CD8-positive, alpha-beta memory T cell (primary cell): Measurements from ENCODE around the gene OR2V2. TPM values are rescaled to one million over a fixed set of nuclear protein-coding genes. Genes with fewer than 3 reads are reported as not detected.

Source experiments
- CTCF ChIA-PET: fragments of 350-600 bp; sonication (Branson Sonifier 250); formaldehyde crosslinking; loops from one replicate; lab custom pipeline; 2021; ENCODE audit warnings: antibody characterized with exemption; lab: Charles Lee
- POLR2A ChIA-PET: fragments of 350-600 bp; sonication (Branson Sonifier 250); formaldehyde crosslinking; loops from one replicate; lab custom pipeline; 2021; ENCODE audit warnings: antibody characterized with exemption; lab: Charles Lee
- DNase-seq, 5 donors: peaks; one replicate each; pipeline versions ENCODE4 v3.0.0 to v3.0.0-alpha.2; 2020 to 2022; ENCODE audit warnings: mixed read lengths in 1 of 5
- H3K27ac ChIP-seq: one replicate; pipeline ENCODE4 v1.7.0; 2013; ENCODE audit warnings: low read depth, mild to moderate bottlenecking, low read length, moderate library complexity
- H3K27me3 ChIP-seq: 2 replicates; pipeline ENCODE4 v1.7.0; 2013; ENCODE audit warnings: low read length, mild to moderate bottlenecking; ENCODE audit not compliant: insufficient read depth, poor library complexity, severe bottlenecking
- H3K36me3 ChIP-seq: 2 replicates; pipeline ENCODE4 v1.7.0; 2013; ENCODE audit warnings: mild to moderate bottlenecking, low read length, moderate library complexity; ENCODE audit not compliant: insufficient read depth
- H3K4me1 ChIP-seq: 2 replicates; pipeline ENCODE4 v1.7.0; 2013; ENCODE audit warnings: mild to moderate bottlenecking, low read length, moderate library complexity; ENCODE audit not compliant: insufficient read depth
- H3K4me3 ChIP-seq: 2 replicates; pipeline ENCODE4 v1.7.0; 2013; ENCODE audit warnings: mild to moderate bottlenecking, low read length
- H3K9me3 ChIP-seq: 2 replicates; pipeline ENCODE4 v1.7.0; 2013; ENCODE audit warnings: mild to moderate bottlenecking, low read length
- H3K27ac Mint-ChIP-seq, 8 donors: one replicate each; pipeline ENCODE4 v1.8.0; 2020 to 2021; ENCODE audit warnings: mixed read lengths in 8 of 8, mild to moderate bottlenecking in 6 of 8, inconsistent platforms in 3 of 8, moderate library complexity in 3 of 8
- H3K27me3 Mint-ChIP-seq, 2 donors: one replicate each; pipeline ENCODE4 v1.8.0; 2020 to 2021; ENCODE audit warnings: mixed read lengths in 2 of 2, mild to moderate bottlenecking in 1 of 2, moderate library complexity in 1 of 2
- H3K36me3 Mint-ChIP-seq, 3 donors: one replicate each; pipeline ENCODE4 v1.8.0; 2020 to 2021; ENCODE audit warnings: mixed read lengths in 3 of 3, inconsistent platforms in 1 of 3, mild to moderate bottlenecking in 1 of 3
- H3K4me1 Mint-ChIP-seq, 3 donors: one replicate each; pipeline ENCODE4 v1.8.0; 2020 to 2021; ENCODE audit warnings: mixed read lengths in 3 of 3, inconsistent platforms in 1 of 3, mild to moderate bottlenecking in 1 of 3
- H3K4me3 Mint-ChIP-seq, 7 donors: one replicate each; pipeline ENCODE4 v1.8.0; 2020 to 2021; ENCODE audit warnings: mixed read lengths in 7 of 7, mild to moderate bottlenecking in 6 of 7, moderate library complexity in 4 of 7, inconsistent platforms in 2 of 7
- H3K9me3 Mint-ChIP-seq, 5 donors: one replicate each; pipeline ENCODE4 v1.8.0; 2020 to 2022; ENCODE audit warnings: mixed read lengths in 5 of 5, mild to moderate bottlenecking in 3 of 5, moderate library complexity in 2 of 5, inconsistent platforms in 1 of 5
- polyA plus RNA-seq: library from polyadenylated mRNA; unstranded; fragments of 300-500 nt; fragmentation: Illumina TruSeq; gene quantifications from one replicate; pipeline ENCODE4 v1.2.3, GENCODE V29; 2021
- total RNA-seq, 2 experiments: library from RNA; stranded (reverse); gene quantifications; one replicate each; pipeline ENCODE4 v1.2.3, GENCODE V29; 2021

Gene OR2V2
- total and polyA plus RNA-seq, 3 experiments from 2014 or later: not detected

DNA sequence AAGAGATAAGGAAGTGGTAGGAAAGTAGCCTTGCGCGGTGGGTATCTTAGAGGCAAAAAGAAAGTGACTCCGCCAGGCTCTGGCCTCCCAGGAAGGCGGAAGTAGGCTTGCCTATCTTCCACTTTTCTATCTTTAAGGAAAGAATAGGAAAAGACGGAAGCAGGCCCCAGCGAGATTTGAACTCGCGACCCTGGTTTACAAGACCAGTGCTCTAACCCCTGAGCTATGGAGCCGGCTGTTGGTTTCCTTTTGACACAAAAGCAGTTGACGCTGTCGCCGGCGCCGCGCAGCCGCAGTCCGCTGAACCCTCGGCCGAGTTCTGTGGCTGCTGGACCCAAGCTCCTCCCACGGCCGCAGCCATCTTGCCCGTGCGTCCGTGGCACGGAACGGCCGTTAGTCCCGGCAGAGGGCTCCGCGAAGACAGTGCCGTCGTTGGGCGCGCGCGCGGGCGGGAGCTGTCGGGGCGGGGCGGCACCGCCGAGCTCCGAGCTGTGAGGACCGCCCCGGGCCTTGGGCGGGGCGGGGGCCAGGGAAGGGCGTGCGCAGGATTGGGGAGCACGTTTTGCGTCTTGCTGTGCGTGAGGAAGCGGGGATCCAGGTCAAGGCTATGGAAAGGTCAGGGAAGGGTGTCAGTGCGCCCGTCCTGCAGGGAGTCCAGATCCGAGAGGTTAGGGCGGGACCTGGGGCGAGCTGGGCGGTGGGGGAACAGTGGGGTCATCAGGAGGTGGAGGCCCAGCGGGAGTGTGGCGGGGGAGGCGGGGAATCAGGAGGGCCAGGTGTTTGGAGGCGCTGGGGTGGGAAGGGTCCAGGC, 44.3 kb downstream of the OR2V2 start:
- CTCF ChIA-PET: interaction anchor here (0.9 to 11.3 kb wide), 11 partner anchors 16 to 90 kb away, joined by 3 to 164 read pairs (median 7); partner anchors contain the start of genes RACK1, TRIM41, TRIM52 and TRIM7
- peaks cover 0 to 18% (median 12%) of the 10 kb centered on the region in 5 donors for H3K9me3 Mint-ChIP-seq
- peaks cover 27 to 47% (median 35%) of the 10 kb centered on the region in 3 donors for H3K4me1 Mint-ChIP-seq
- Histone ChIP-seq H3K9me3 (no peaks in the 10 kb centered on the region), H3K36me3 (no peaks in the 10 kb centered on the region), H3K27ac (peak overlapping the region; percentile 83), H3K4me3 (peak overlapping the region; percentile 100), H3K4me1 (peaks cover 6% of the 10 kb centered on the region), H3K27me3 (no peaks in the 10 kb centered on the region)
- peaks cover 0 to 34% (median 0%) of the 10 kb centered on the region in 3 donors for H3K36me3 Mint-ChIP-seq
- H3K4me3 Mint-ChIP-seq: peak overlapping the region; percentile 94 to 100 (median 97)
- H3K27ac Mint-ChIP-seq: peak overlapping the region; percentile 93 to 100 (median 97)
- POLR2A ChIA-PET: interaction anchor here (0.6 to 6.3 kb wide), 12 partner anchors 9 to 381 kb away, joined by 3 to 168 read pairs (median 4); partner anchors contain the start of genes TRIM41, TRIM52 and TRIM7
- DNase-seq: peak; percentile 90 to 97 (median 95)
- peaks cover 0 to 36% of the 10 kb centered on the region in 2 donors for H3K27me3 Mint-ChIP-seq

DNA sequence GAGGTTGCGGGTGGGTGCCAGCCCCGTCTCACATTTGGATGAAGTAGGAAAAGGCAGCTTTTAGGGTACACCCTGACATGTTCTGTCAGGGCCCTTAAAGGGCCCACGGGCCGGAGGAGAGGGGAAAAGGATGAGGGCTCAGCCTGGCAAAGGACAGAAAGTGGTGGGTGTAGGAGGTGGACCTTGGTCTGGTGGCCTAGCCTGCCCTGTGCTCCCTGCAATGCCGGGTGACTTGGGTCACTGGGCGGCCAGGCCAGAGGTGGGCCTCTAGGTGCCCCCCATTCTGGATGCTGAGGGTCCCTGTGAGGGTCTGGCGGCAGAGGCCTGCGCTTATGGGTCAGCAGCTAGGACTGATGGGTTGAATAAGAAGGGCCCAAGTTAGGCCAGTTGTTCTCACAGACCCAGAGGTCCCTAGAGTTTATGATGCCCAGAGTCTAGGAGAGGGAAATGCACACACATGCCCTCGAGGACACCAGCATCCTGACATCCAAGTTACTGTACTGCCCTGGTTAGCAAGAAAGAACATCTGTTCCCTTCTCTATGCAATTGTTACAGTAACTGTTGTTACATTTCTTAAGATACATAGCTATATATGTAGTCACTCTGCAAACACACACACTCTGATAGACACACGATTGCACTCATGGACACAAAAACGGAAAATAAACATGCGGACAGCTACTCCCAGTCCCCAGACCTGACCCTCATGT, 45.1 kb downstream of the OR2V2 start:
- Histone ChIP-seq H3K9me3 (no peaks in the 10 kb centered on the region), H3K4me1 (peaks cover 6% of the 10 kb centered on the region), H3K27ac (peak overlapping the region; percentile 83), H3K4me3 (peak overlapping the region; percentile 100), H3K36me3 (no peaks in the 10 kb centered on the region), H3K27me3 (no peaks in the 10 kb centered on the region)
- peaks cover 25 to 43% (median 30%) of the 10 kb centered on the region in 3 donors for H3K4me1 Mint-ChIP-seq
- peak overlapping the region; percentile 94 to 100 (median 97) for H3K4me3 Mint-ChIP-seq
- no peak for DNase-seq
- peaks cover 0 to 18% (median 12%) of the 10 kb centered on the region in 5 donors for H3K9me3 Mint-ChIP-seq
- peaks cover 0 to 36% of the 10 kb centered on the region in 2 donors for H3K27me3 Mint-ChIP-seq
- H3K27ac Mint-ChIP-seq: peak overlapping the region; percentile 83 to 100 (median 97)
- ChIA-PET CTCF (interaction anchor here (1.1 to 11.3 kb wide), 10 partner anchors 9 to 71 kb away, joined by 3 to 164 read pairs (median 7); partner anchors contain the start of genes RACK1, TRIM41, TRIM52 and TRIM7), POLR2A (interaction anchor here (0.8 to 6.3 kb wide), 10 partner anchors 10 to 382 kb away, joined by 3 to 168 read pairs (median 4); partner anchors contain the start of genes TRIM41, TRIM52 and TRIM7)
- H3K36me3 Mint-ChIP-seq: peaks cover 0 to 34% (median 0%) of the 10 kb centered on the region in 3 donors

DNA sequence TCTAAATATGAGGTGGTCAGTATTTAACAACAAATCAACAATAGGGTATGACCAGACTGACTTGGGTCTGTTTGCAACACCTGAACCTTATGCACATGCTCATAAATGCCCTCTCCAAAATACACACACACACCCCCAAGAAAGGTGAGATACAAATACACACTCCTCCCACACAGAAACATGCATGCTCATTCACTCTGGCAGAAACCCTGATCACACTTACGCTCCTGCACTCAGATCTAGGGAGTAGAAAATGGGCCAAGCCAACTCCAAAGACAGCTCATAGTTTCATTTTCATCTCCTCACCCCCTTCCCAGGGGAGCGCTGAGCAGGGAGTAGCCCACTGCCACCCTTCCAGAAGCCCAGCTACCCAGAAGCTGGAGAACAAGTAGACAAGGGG, 46.3 kb downstream of the OR2V2 start:
- ChIA-PET POLR2A (interaction anchor here (0.5 to 6.3 kb wide), 2 partner anchors 12 to 69 kb away, joined by 4 to 168 read pairs; partner anchors contain the start of gene TRIM7), CTCF (interaction anchor here (1.6 to 11.3 kb wide), 2 partner anchors 14 to 22 kb away, joined by 4 to 164 read pairs; partner anchors contain the start of gene TRIM7)
- DNase-seq: no peak
- H3K4me1 Mint-ChIP-seq: peaks cover 18 to 33% (median 18%) of the 10 kb centered on the region in 3 donors
- no peaks in the 10 kb centered on the region for H3K27me3 ChIP-seq
- H3K36me3 Mint-ChIP-seq: peaks cover 0 to 30% (median 0%) of the 10 kb centered on the region in 3 donors
- H3K4me3 Mint-ChIP-seq: peak overlapping the region in 4 of 7 donors; percentile 41 to 100 (median 63)
- no peak overlapping the region for H3K4me3 ChIP-seq
- H3K4me1 ChIP-seq: peaks cover 6% of the 10 kb centered on the region
- peaks cover 0 to 10% (median 6%) of the 10 kb centered on the region in 5 donors for H3K9me3 Mint-ChIP-seq
- H3K27ac Mint-ChIP-seq: peak overlapping the region in 3 of 8 donors; percentile 26 to 100 (median 66)
- H3K27me3 Mint-ChIP-seq: peaks cover 0 to 24% of the 10 kb centered on the region in 2 donors
- H3K36me3 ChIP-seq: no peaks in the 10 kb centered on the region
- H3K9me3 ChIP-seq: no peaks in the 10 kb centered on the region
- no peak overlapping the region for H3K27ac ChIP-seq

DNA sequence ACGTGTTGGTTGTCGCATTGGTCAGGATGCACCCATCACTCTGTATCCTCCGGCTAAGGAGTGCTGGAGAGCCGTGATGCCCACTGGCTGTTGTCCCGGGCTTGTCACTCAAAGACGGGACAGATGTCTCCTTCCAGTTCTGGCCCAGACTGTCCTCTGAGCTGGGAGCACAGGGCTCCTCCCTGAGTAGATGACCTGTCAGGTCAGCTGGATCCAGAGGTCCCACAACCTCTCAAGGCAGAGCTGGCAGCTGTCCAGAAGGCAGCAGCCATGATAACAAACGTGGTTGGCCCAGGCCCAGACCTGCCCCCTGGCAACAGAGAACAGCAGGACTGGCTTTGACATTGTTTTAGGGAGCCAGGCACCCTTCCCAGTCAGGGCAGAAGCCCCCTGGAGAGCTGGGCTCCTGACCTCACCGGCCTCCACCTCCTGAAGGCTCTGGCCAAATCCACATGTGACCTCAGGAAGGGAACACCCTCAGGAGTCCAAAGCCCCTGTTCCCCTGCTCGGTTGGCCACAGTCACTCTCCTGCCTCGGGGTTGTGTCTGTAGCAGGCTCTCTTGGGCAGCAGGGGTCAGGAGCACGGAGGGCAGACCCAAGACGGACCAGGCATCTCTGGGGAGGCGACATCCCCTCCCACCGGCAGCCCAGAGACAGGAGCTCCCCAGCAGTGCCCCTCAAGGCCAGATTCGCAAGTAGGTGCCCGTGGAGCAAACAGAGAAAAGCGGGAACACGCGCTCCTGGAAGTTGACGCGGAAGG, 47.3 kb downstream of the OR2V2 start:
- peaks cover 6% of the 10 kb centered on the region for H3K4me1 ChIP-seq
- no peaks in the 10 kb centered on the region for H3K27me3 ChIP-seq
- H3K9me3 Mint-ChIP-seq: peaks cover 0 to 6% (median 3%) of the 10 kb centered on the region in 5 donors
- peaks cover 15 to 28% (median 17%) of the 10 kb centered on the region in 3 donors for H3K4me1 Mint-ChIP-seq
- peaks cover 0 to 21% (median 0%) of the 10 kb centered on the region in 3 donors for H3K36me3 Mint-ChIP-seq
- ChIA-PET CTCF (interaction anchor here (1.6 to 11.3 kb wide), 2 partner anchors 13 to 21 kb away, joined by 4 to 164 read pairs; partner anchors contain the start of gene TRIM7), POLR2A (no interaction called here)
- no peaks in the 10 kb centered on the region for H3K9me3 ChIP-seq
- no peak overlapping the region for H3K27ac ChIP-seq
- no peak for DNase-seq
- H3K27ac Mint-ChIP-seq: peak overlapping the region in 2 of 8 donors; percentile 56 to 87
- no peak overlapping the region for H3K4me3 ChIP-seq
- H3K27me3 Mint-ChIP-seq: peaks cover 0 to 14% of the 10 kb centered on the region in 2 donors
- H3K4me3 Mint-ChIP-seq: peak overlapping the region in 1 of 7 donors; percentile 100
- no peaks in the 10 kb centered on the region for H3K36me3 ChIP-seq

DNA sequence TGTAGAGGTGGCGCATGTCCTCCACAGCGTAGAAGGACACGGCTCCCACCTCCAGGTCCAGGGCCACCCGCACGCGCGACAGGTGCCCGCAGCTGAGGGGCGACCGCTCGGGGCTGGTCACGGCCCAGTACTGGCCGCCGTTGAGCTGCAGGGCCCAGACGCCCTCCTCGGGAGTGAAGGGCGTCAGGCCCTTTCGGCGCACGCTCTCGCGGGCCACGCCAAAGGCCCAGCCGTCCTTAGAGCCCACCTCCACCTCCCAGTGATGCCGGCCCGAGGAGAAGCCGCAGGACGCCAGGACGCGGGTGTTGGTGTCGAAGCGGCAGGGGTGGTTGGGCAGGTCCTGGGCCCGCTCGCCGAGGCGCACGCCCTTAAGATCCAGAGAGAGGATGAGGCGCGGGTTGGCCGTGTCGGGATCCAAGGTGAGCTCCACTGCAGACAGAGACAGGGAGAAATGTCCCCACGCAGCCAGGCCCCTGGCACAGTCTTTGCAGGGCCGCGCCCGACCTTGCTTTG, 47.9 kb downstream of the OR2V2 start:
- ChIA-PET CTCF (interaction anchor here (11.3 kb wide), 1 partner anchor 13 kb away, joined by 164 read pairs; the partner anchor contains the start of gene TRIM7), POLR2A (no interaction called here)
- peaks cover 0 to 6% (median 3%) of the 10 kb centered on the region in 5 donors for H3K9me3 Mint-ChIP-seq
- peak overlapping the region in 1 of 8 donors; percentile 50 for H3K27ac Mint-ChIP-seq
- H3K27me3 ChIP-seq: no peaks in the 10 kb centered on the region
- H3K27ac ChIP-seq: no peak overlapping the region
- H3K4me3 ChIP-seq: no peak overlapping the region
- DNase-seq: no peak
- peaks cover 0 to 12% of the 10 kb centered on the region in 2 donors for H3K27me3 Mint-ChIP-seq
- H3K9me3 ChIP-seq: no peaks in the 10 kb centered on the region
- peaks cover 0 to 15% (median 0%) of the 10 kb centered on the region in 3 donors for H3K36me3 Mint-ChIP-seq
- H3K4me3 Mint-ChIP-seq: no peak overlapping the region
- no peaks in the 10 kb centered on the region for H3K36me3 ChIP-seq
- peaks cover 15 to 28% (median 17%) of the 10 kb centered on the region in 3 donors for H3K4me1 Mint-ChIP-seq
- peaks cover 6% of the 10 kb centered on the region for H3K4me1 ChIP-seq

DNA sequence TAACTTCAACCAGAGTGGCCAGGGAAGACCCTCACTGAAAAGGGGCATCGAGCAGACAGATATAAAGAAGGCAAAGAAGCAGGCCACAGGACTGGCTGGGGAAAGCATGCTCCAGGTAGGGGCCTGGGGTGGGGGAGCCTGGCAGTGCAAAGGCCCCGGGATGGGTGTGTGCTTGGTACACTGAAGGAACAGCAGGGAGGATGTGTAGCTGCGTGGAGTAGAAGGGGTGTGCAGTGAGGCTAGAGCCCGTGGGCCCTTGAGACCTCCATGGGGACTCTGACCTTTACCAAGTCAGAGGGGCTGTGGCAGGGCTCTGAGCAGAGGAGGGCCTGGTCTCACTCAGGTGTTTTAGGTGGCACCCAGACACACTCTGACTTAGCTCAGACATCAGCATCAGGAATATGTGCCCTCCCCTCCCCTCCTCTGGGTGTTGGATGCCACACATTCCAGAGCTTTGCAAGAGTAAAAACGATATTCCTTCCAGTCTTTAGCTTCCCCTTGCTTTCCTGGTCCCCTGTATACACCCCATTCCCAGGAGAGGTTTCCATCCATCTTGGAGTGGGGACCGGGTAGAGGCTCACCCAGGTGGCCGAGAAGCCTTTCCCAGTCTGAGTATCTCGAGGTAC, 50.1 kb downstream of the OR2V2 start:
- DNase-seq: no peak
- H3K36me3 Mint-ChIP-seq: no peaks in the 10 kb centered on the region
- no peaks in the 10 kb centered on the region for H3K27me3 ChIP-seq
- ChIA-PET CTCF (interaction anchor here (1.4 to 11.3 kb wide), 3 partner anchors 8 to 12 kb away, joined by 4 to 164 read pairs (median 15); partner anchors contain the start of gene TRIM7), POLR2A (interaction anchor here (1.7 kb wide), 1 partner anchor 10 kb away, joined by 3 read pairs; no protein-coding TSS in a partner anchor)
- H3K27ac Mint-ChIP-seq: peak overlapping the region in 2 of 8 donors; percentile 19 to 32
- H3K27ac ChIP-seq: no peak overlapping the region
- H3K9me3 Mint-ChIP-seq: no peaks in the 10 kb centered on the region
- H3K4me3 ChIP-seq: no peak overlapping the region
- H3K4me3 Mint-ChIP-seq: no peak overlapping the region
- no peaks in the 10 kb centered on the region for H3K9me3 ChIP-seq
- no peaks in the 10 kb centered on the region for H3K27me3 Mint-ChIP-seq
- H3K4me1 ChIP-seq: peaks cover 3% of the 10 kb centered on the region
- H3K4me1 Mint-ChIP-seq: peaks cover 5 to 14% (median 6%) of the 10 kb centered on the region in 3 donors
- H3K36me3 ChIP-seq: no peaks in the 10 kb centered on the region
